T-cell (primary cell): ENCODE data around the gene SOX6. TPM values are rescaled to one million over a fixed set of nuclear protein-coding genes. Genes with fewer than 3 reads are reported as not detected.

Experiments
- ATAC-seq, 4 experiments: fragments of 200-7000 bp in 3 of 4; fragments of 150-1000 bp in 1 of 4; cut with Tn5 transposase; replicated peaks in 1 of 4; 1 replicate in 3 of 4; 2 replicates in 1 of 4; pipeline ENCODE4 v1.10.0; 2021; ENCODE audit warnings: moderate library complexity in 3 of 4, mild to moderate bottlenecking in 2 of 4, moderate number of reproducible peaks in 1 of 4
- CTCF ChIA-PET, 2 donors: fragments of 300-600 bp; sonication (Branson Sonifier 250); formaldehyde crosslinking; loops; one replicate each; lab custom pipeline; 2022; ENCODE audit warnings: antibody characterized with exemption in 2 of 2; lab: Charles Lee
- POLR2A ChIA-PET, 2 donors: fragments of 300-600 bp; sonication (Branson Sonifier 250); formaldehyde crosslinking; loops; one replicate each; lab custom pipeline; 2022; ENCODE audit warnings: antibody characterized with exemption in 2 of 2; lab: Charles Lee
- DNase-seq, 35 experiments: peaks; one replicate each; pipeline versions ENCODE4 v3.0.0 to v3.0.0-alpha.2; 2013 to 2023
- H3K27ac ChIP-seq: one replicate; pipeline ENCODE4 v1.5.1; 2013; ENCODE audit warnings: low read length
- H3K27me3 ChIP-seq, 2 experiments: replicated peaks in 1 of 2; 1 replicate in 1 of 2; 2 replicates in 1 of 2; pipeline versions ENCODE4 v1.6.1 to v1.7.0; 2013; ENCODE audit warnings: low read length in 1 of 2, mixed read lengths in 1 of 2; ENCODE audit not compliant: control insufficient read depth in 2 of 2, insufficient read depth in 2 of 2; ENCODE audit errors: extremely low read depth in 1 of 2
- H3K36me3 ChIP-seq, 2 donors: 1 replicate in 1 of 2; 2 replicates in 1 of 2; pipeline versions ENCODE4 v1.6.1 to v1.7.0; 2013; ENCODE audit warnings: low read length in 1 of 2; ENCODE audit not compliant: control insufficient read depth in 2 of 2, insufficient read depth in 1 of 2; ENCODE audit errors: extremely low read depth in 1 of 2
- H3K4me1 ChIP-seq, 2 experiments: 1 replicate in 1 of 2; 2 replicates in 1 of 2; pipeline versions ENCODE4 v1.6.1 to v1.7.0; 2013; ENCODE audit warnings: low read length in 2 of 2, mixed read lengths in 1 of 2; ENCODE audit not compliant: insufficient read depth in 2 of 2, control insufficient read depth in 1 of 2; ENCODE audit errors: extremely low read depth in 1 of 2
- H3K4me3 ChIP-seq, 2 donors: 1 replicate in 1 of 2; 2 replicates in 1 of 2; pipeline versions ENCODE4 v1.5.1 to v1.7.0; 2013; ENCODE audit warnings: mild to moderate bottlenecking in 2 of 2, low read length in 1 of 2, moderate library complexity in 1 of 2; ENCODE audit not compliant: control insufficient read depth in 1 of 2; ENCODE audit errors: extremely low read depth in 1 of 2
- H3K9me3 ChIP-seq: 2 replicates; pipeline ENCODE4 v1.7.0; 2013
- H3K27ac Mint-ChIP-seq, 2 donors: one replicate each; pipeline ENCODE4 v1.8.0; 2020 to 2021; ENCODE audit warnings: mild to moderate bottlenecking in 2 of 2, mixed read lengths in 2 of 2
- H3K27me3 Mint-ChIP-seq, 2 donors: one replicate each; pipeline ENCODE4 v1.8.0; 2021 to 2022; ENCODE audit warnings: mixed read lengths in 2 of 2
- H3K36me3 Mint-ChIP-seq: one replicate; pipeline ENCODE4 v1.8.0; 2021; ENCODE audit warnings: mixed read lengths
- H3K4me1 Mint-ChIP-seq, 3 donors: one replicate each; pipeline ENCODE4 v1.8.0; 2020 to 2022; ENCODE audit warnings: mixed read lengths in 3 of 3, mild to moderate bottlenecking in 1 of 3
- H3K4me3 Mint-ChIP-seq, 3 donors: one replicate each; pipeline ENCODE4 v1.8.0; 2020 to 2022; ENCODE audit warnings: mild to moderate bottlenecking in 3 of 3, mixed read lengths in 3 of 3, moderate library complexity in 3 of 3
- H3K9me3 Mint-ChIP-seq, 3 donors: one replicate each; pipeline ENCODE4 v1.8.0; 2020 to 2022; ENCODE audit warnings: mixed read lengths in 3 of 3
- WGBS: methylation state at CpG from one replicate; pipeline ENCODE4 v1.1.5; 2013; ENCODE audit warnings: missing lambda C conversion rate; ENCODE audit not compliant: insufficient coverage; 5-methylcytosine and 5-hydroxymethylcytosine counted together
- total RNA-seq, 35 experiments: library from RNA in 6 of 35; stranded (reverse) in 6 of 35; fragments of 120-200 nt in 1 of 35; gene quantifications; one replicate each; pipeline versions ENCODE4 v1.2.1 to v1.2.4 and lab custom pipeline; 2013 to 2026

SOX6 gene
- total RNA-seq, 5 donors from 2014 or later (not counting 1 experiment from before 2014, with no cell fraction given) = 0.16 TPM; not detected in 4

DNA sequence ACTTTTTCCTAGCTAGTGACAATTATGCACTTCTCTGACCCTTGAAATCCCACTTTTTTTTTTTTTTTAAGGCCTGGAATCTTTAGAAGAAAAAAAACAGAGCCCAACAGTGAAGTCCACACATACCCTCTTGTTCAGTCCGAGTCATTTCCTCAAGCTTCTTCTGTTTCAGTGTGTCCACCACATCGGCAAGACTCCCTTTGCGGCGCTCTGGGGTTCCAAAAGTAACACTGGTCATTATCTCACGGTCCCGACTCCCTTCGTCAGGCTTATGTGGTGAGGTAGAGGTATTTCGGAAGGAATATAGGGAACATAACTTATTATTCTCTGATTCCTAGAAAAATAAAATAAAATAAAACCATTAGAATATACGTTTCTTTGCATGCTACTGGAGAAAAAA is 38.0 kb downstream of the SOX6 start:
- Mint-ChIP-seq H3K27me3 (no peaks in the 10 kb centered on the region), H3K4me1 (no peaks in the 10 kb centered on the region), H3K4me3 (no peak overlapping the region), H3K27ac (no peak overlapping the region), H3K9me3 (peaks cover 3 to 5% (median 4%) of the 10 kb centered on the region in 3 donors), H3K36me3 (no peaks in the 10 kb centered on the region)
- ATAC-seq (no peak), DNase-seq (no peak)
- Histone ChIP-seq H3K4me3 (no peak overlapping the region), H3K27me3 (no peaks in the 10 kb centered on the region), H3K4me1 (no peaks in the 10 kb centered on the region), H3K27ac (no peak overlapping the region), H3K36me3 (no peaks in the 10 kb centered on the region), H3K9me3 (no peaks in the 10 kb centered on the region)
- CTCF ChIA-PET = no interaction called here
- POLR2A ChIA-PET = no interaction called here
- WGBS = no CpG with 5 or more reads among the region's 9 CpGs

DNA sequence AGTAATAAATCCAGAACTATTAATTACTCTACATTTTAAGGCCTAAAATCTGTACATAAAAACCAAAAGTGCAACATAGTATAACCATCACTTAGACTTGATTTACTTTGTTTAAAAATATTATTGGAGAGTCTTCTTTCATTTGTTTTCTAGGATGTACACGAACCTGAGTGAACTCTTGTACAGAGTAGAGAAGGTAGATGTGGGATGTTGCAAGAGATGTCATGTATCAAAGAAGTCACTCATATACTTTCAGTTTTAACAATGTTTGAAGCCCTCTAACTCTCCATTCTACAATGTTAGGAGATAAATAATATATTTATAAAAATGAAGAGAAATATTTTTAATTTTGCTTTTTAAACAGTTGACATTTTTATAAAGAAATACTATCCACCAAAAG is 38.6 kb downstream of the SOX6 start:
- Mint-ChIP-seq H3K4me3 (no peak overlapping the region), H3K27ac (no peak overlapping the region), H3K36me3 (no peaks in the 10 kb centered on the region), H3K27me3 (no peaks in the 10 kb centered on the region), H3K4me1 (no peaks in the 10 kb centered on the region), H3K9me3 (peaks cover 3 to 5% (median 4%) of the 10 kb centered on the region in 3 donors)
- no peak for DNase-seq
- ChIA-PET CTCF (no interaction called here), POLR2A (no interaction called here)
- no peak overlapping the region for H3K4me3 ChIP-seq
- no peaks in the 10 kb centered on the region for H3K9me3 ChIP-seq
- no CpG with 5 or more reads among the region's 1 CpG for WGBS
- no peaks in the 10 kb centered on the region for H3K36me3 ChIP-seq
- no peaks in the 10 kb centered on the region for H3K27me3 ChIP-seq
- H3K27ac ChIP-seq = no peak overlapping the region
- no peak for ATAC-seq
- H3K4me1 ChIP-seq = no peaks in the 10 kb centered on the region

DNA sequence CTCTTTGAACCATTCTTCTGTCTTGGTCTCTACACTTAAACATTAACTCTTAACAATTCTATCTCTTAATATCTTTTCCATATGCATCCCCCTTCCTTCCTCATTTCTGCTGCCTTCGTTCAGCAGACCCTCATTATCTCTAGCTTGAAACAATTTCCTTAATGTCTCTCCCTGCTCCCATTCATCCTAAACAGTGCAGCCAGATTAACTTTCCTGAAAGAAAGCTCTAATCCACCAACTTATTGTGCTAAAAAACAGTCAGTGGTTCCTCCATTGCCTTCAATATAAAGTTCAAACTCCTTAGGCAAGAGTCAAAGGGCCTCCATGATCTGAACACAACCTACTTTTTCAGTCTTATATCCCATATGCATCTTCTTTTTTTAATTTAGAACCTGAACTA is 42.5 kb downstream of the SOX6 start:
- WGBS = 40% methylated on average over 1 of the region's 1 CpG
- DNase-seq = no peak

DNA sequence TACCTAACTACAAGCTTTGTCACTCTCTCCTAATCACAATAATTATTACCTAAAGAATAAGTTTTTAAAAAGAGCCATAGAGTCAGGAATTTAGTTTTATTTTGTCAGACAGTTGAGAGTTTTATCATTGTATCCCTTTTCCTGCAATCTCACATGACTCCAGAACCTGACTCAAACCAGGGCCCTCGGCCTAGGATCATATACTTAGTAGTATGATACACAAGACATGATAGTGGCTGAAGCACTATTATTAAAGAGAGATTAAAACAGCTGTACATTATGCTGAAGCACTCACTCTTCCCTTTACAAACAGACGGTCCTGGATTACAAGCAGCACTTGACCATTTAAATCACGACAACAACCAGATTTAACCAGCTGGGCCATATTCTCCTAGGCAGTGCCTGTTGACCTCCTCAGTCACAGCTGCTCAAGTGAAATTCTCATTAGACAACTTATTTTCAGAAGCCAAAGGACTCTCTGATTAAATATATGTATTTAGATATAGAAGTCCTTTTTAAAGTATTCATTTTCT is 44.0 kb downstream of the SOX6 start:
- no peak for ATAC-seq
- no peak for DNase-seq
- no peaks in the 10 kb centered on the region for H3K4me1 ChIP-seq
- H3K4me3 ChIP-seq = no peak overlapping the region
- CTCF ChIA-PET = no interaction called here
- Mint-ChIP-seq H3K36me3 (no peaks in the 10 kb centered on the region), H3K4me1 (no peaks in the 10 kb centered on the region), H3K27ac (no peak overlapping the region), H3K9me3 (peaks cover 0 to 3% (median 0%) of the 10 kb centered on the region in 3 donors), H3K27me3 (no peaks in the 10 kb centered on the region), H3K4me3 (no peak overlapping the region)
- H3K27me3 ChIP-seq = no peaks in the 10 kb centered on the region
- H3K27ac ChIP-seq = no peak overlapping the region
- no peaks in the 10 kb centered on the region for H3K9me3 ChIP-seq
- WGBS = 83% methylated on average over 2 of the region's 3 CpGs
- POLR2A ChIA-PET = no interaction called here
- no peaks in the 10 kb centered on the region for H3K36me3 ChIP-seq

More for the DNA sequence above, 42.5 kb downstream of the SOX6 start:
- ChIA-PET CTCF (no interaction called here), POLR2A (no interaction called here)
- no peaks in the 10 kb centered on the region for H3K9me3 ChIP-seq
- Mint-ChIP-seq H3K9me3 (peaks cover 0 to 3% (median 0%) of the 10 kb centered on the region in 3 donors), H3K4me3 (no peak overlapping the region), H3K27ac (no peak overlapping the region), H3K4me1 (no peaks in the 10 kb centered on the region), H3K36me3 (no peaks in the 10 kb centered on the region), H3K27me3 (no peaks in the 10 kb centered on the region)
- no peak overlapping the region for H3K4me3 ChIP-seq
- no peaks in the 10 kb centered on the region for H3K36me3 ChIP-seq
- H3K27ac ChIP-seq = no peak overlapping the region
- ATAC-seq = no peak
- no peaks in the 10 kb centered on the region for H3K27me3 ChIP-seq
- H3K4me1 ChIP-seq = no peaks in the 10 kb centered on the region

DNA sequence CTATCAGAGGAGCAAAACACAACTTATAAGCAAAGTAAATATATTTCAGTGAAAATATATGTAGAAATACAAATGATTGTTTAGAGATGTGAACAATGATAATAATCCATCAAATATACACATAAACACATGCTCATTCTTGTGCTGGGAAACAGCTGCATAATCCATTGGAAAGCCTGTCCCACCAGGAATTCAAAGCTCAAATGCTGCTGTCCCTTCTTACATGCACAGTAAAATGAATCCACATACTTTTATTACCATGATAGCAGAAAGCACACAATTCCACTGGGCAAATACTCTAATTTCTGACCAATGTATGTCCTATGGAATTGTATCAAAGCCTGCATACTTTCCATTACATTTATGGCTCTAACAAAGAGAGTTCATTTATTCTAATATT is 44.5 kb downstream of the SOX6 start:
- ATAC-seq = no peak
- Histone ChIP-seq H3K4me1 (no peaks in the 10 kb centered on the region), H3K4me3 (no peak overlapping the region), H3K36me3 (no peaks in the 10 kb centered on the region), H3K27ac (no peak overlapping the region), H3K27me3 (no peaks in the 10 kb centered on the region), H3K9me3 (no peaks in the 10 kb centered on the region)
- Mint-ChIP-seq H3K4me1 (no peaks in the 10 kb centered on the region), H3K9me3 (peaks cover 0 to 3% (median 0%) of the 10 kb centered on the region in 3 donors), H3K27ac (no peak overlapping the region), H3K4me3 (no peak overlapping the region), H3K27me3 (no peaks in the 10 kb centered on the region), H3K36me3 (no peaks in the 10 kb centered on the region)
- ChIA-PET POLR2A (no interaction called here), CTCF (no interaction called here)
- no peak for DNase-seq

DNA sequence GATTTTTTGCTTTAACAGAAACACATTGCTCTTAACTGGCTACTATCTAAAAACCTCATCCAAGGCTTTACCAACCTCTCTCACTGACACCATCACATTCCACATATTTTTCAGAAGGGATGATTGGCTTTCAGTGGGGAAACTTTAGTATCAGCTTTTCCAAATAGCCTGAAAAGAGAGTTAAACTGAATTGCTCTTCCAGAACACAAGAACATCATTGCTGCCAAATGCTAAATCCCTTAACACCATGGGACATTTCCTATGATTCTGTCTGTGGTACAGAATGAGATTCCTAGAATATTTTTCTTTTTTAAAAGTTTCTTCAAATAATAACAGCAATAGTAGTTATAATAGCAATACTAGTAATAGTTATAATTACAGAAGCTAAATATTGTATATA is 45.4 kb downstream of the SOX6 start:
- H3K4me1 ChIP-seq = no peaks in the 10 kb centered on the region
- POLR2A ChIA-PET = no interaction called here
- no peak overlapping the region for H3K27ac Mint-ChIP-seq
- CTCF ChIA-PET = no interaction called here
- H3K4me1 Mint-ChIP-seq = no peaks in the 10 kb centered on the region
- H3K36me3 Mint-ChIP-seq = no peaks in the 10 kb centered on the region
- peaks cover 0 to 3% (median 0%) of the 10 kb centered on the region in 3 donors for H3K9me3 Mint-ChIP-seq
- ATAC-seq (no peak), DNase-seq (no peak)
- no peaks in the 10 kb centered on the region for H3K27me3 Mint-ChIP-seq
- H3K36me3 ChIP-seq = no peaks in the 10 kb centered on the region
- no peak overlapping the region for H3K4me3 Mint-ChIP-seq
- H3K27me3 ChIP-seq = no peaks in the 10 kb centered on the region
- H3K9me3 ChIP-seq = no peaks in the 10 kb centered on the region
- no peak overlapping the region for H3K4me3 ChIP-seq
- H3K27ac ChIP-seq = no peak overlapping the region

DNA sequence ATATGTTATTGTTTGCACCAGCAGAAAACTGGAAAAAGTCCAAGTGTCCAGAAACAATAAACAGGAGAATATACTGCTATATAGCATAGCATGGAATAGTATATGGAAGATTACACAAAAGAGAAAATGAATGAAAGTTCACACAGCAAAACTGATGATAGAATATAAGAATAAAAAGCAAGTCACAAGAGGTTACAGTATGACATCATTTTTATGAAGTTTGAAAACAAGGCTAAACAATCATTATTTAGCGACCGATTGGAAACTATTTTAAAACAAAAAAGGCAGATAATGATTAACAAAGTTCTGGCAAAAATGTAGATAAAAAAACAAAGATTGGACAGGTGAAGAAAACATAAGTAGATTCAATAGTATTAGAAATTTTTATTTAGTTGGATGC is 47.1 kb downstream of the SOX6 start:
- H3K4me1 ChIP-seq = no peaks in the 10 kb centered on the region
- H3K27me3 ChIP-seq = no peaks in the 10 kb centered on the region
- no CpG with 5 or more reads among the region's 2 CpGs for WGBS
- H3K27me3 Mint-ChIP-seq = no peaks in the 10 kb centered on the region
- no peaks in the 10 kb centered on the region for H3K36me3 Mint-ChIP-seq
- no peak overlapping the region for H3K4me3 Mint-ChIP-seq
- no peaks in the 10 kb centered on the region for H3K4me1 Mint-ChIP-seq
- H3K36me3 ChIP-seq = no peaks in the 10 kb centered on the region
- CTCF ChIA-PET = no interaction called here
- POLR2A ChIA-PET = no interaction called here
- no peak overlapping the region for H3K4me3 ChIP-seq
- DNase-seq (no peak), ATAC-seq (no peak)
- H3K27ac ChIP-seq = no peak overlapping the region
- H3K9me3 ChIP-seq = no peaks in the 10 kb centered on the region
- peaks cover 0 to 3% (median 0%) of the 10 kb centered on the region in 3 donors for H3K9me3 Mint-ChIP-seq
- H3K27ac Mint-ChIP-seq = no peak overlapping the region
